CD4-positive, alpha-beta T cell treated with Interleukin-17A for 1 hour (primary cell): Measurements from ENCODE around the gene KRT4.

ENCODE experiments used
- DNase-seq: peaks from one replicate; pipeline ENCODE4 v3.0.0-alpha.2; 2020

The KRT4 gene

DNA sequence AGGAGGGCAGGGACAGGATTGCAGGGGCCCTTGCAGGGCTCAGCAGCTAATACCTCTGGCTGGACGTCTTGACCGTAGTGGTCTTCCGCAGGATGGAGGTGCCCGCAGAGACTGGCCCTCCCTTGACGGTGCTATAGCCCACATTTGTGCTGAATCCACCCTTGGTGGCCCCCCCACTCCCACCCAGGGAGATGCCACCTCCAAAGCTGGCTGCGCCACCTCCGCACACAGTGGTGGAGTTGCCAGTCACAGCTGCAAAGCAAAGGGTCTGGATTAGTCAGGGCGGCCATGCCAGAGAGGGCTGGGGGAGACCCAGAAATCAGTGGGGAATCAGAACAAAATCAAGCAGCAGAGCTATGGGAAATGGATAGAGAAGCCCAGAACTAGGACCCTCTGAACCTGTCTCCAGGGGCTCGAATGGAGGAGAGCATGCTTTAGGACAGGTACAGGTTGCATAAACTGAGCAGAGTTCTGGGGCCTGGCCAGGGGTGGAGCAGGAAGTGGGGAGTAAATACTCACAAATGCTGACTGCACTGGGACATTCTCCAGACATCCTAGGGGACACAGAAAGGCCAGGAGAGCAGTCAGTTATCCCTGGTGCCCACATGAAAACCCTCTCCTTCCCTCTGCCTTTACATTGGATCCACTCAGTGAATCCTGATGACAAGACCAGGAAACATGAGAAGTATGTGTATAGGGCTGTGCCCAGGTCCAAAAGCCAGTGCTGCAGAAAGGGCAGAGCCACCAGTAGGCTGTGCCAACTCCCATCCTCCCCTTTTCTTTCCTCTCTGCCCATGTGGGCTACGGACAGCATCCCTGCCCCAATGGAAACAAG is 8.1 kb upstream of the KRT4 start:
- no peak for DNase-seq

DNA sequence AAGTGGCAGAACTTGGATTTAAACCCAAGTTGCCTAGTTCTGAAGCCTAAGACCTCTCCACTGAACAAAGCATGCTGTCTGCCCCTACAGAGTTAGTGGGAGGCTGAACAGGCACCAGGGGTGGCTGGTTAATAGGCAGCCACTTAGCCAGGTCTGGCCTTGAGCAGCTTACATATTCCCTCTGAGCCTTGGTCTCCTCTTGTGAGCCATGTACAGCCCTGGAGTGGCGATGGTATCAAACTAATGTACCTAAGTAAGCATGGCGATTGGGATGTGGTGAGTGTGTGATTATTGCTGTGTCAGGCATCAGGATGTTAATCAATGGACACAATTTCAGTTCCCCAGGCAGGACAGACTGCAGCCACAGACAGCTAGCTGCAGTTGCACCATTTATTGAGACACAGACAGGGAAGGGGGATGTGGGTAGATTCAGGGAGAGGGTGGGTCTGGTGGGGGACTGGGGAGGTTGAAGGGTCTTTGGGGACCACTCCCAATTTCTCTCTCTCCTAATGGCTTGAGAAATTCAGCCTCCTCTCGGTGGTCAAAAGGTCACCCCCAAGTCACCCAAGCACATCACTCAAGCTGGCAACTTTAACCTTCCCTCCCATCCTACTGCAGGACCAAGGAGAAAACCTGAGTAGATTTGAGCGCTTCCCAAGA is 7.3 kb upstream of the KRT4 start:
- DNase-seq, result no peak

DNA sequence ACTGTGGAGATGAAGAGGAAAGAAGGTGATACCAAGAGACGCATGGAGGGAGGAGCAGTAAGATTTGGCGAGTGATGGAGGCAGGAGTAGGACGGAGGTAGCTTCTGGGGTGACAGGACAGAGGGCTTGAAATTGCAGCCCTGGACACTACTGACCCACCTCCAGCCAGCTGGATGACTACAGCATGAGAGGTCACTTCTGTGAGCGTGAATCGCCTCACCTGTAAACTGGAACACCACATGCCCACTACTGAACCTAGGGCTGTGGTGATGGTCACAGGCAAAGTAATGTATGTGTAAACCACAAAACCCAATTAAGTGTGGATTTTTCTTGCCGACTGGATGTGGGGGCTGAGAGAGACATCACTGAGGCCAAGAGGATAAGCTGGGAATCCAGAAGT is 6.6 kb upstream of the KRT4 start:
- DNase-seq, result no peak

DNA sequence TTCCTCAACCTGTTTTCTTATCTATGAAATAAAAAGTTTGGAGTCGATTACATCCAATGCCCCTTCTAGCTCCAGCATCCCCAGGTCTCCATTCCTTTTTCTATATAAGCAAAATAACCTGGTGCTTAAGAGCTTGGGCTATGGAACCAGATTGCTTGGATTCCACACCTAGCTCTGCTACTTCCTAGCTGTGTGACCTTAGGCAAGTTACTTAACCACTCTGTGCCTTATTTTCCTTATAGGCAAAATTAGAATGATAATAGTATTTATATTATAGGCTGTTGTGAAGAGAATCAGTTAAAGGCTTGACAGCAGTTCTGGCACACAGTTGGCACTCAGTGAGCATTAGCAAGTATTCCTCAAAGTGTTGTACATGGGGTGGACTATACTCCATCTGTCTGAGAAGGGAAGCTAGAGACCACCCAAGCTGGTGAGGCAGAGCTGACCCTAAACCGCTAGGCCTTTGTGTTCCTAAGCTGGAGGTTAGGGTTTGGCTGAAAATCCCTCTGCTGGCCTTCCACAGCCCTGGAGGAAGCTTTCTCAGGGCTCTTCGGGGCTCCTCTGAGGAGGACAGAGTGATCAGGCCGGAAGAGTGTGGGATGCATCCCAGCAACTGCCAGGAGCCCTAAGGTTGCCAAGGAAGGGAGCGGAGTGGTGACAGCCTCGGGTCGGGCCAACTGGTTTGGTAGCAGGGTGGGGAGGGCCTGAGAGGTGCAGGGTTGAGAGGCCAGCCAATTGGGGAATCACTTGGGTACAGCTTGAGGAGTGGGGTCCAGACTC is 6.0 kb upstream of the KRT4 start:
- DNase-seq, result no peak

DNA sequence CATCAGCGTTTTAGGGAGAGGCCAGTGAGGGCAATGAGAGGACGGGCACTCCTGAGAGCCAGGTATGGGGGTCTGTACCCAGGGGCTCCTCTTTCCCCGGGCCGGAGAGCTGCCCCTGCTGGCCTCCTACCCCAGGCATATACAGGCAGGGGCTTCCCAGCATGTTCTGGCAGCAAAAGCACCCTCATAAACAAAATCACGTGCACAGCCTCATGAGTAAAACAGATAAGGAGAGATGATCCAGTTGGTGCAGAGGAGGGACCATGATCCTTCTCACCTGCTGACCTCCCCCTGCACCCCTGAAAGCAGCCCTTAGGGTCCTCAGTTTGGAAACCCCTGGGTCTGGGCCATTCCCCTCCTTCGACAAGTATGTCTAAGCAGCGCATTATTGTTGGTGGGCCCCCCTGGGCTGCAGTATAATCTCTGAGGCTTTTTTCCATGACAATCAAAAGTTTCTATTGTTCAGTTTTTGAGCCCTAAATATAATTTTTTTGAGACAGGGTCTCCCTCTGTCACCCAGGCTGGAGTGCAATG is 5.0 kb upstream of the KRT4 start:
- DNase-seq, result no peak

DNA sequence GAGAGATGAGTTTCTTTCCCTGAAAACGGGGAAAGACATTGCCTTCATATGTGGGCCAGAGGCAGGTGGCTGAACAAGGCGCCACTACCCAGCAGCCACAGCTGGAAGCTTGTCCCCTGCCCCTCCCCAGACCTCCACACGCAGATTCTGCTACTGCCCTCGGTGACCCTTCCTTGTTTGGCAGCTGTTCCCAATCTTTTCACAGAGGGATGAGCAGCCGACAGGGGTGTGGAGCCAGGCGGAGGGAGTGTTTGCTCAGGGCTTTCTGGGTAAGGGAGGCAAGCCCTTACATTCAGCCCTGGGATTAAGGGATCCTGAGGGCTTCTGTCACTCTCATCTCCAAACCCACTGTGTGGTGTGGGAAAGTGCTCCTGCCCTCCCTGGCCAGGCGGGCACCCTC is 4.5 kb upstream of the KRT4 start:
- no peak for DNase-seq

DNA sequence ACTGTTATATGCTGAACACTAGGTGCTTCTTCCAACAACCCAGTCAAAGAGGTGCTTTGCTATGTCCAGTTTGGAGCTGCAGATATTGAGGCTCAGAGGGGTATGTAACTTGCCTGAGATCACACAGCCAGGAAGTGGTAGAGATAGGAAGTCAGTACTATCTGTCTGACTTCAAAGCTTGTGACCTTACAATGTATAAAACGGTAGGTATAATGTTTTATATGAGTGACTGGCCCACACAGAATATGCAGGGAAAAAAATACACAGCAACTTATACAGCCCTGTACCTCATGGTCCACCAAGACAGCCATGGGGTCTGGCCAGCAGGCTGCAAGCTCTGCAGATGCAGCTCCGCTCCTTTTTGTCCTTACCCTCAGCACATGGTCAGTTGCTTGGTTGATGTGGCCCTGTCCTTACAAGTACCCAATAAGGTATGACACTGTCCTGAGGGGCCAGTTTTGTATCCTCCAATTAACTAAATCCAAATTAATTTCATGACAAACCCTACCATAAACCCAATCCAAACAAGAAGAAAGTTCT is 3.9 kb upstream of the KRT4 start:
- DNase-seq, result no peak

DNA sequence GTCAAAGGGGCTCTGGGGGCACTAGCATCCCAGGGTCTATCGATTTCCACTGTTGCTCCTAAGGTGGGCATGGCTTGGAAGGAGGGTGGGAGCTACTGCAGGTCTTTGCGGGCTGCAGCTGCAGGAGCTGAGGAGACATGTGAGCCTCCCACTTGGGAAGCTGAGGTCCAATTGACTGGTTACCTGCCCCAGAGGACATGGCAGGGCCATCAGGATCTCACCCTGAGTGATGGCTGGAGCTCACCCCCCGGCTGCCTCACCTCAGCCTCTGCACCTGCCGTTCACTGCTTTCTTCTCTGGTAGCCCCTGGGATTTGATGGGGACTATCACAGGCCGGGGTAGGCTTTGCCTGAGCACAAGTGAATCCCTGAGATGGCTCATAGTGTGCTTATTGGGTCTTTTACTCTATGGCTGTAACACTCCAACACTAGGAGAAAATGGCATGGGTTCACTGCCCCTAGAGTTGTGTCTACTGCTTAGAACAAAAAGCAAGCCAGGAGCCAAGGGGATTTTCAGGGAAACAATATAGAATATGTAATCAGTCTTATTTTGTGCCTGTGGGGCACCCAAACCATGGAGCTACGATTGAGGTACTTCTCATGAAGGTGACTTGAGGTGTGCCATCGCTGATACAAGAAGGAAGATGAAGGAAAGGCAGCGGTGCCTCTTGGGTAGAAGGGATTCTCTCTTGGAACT is 3.2 kb upstream of the KRT4 start:
- no peak for DNase-seq

DNA sequence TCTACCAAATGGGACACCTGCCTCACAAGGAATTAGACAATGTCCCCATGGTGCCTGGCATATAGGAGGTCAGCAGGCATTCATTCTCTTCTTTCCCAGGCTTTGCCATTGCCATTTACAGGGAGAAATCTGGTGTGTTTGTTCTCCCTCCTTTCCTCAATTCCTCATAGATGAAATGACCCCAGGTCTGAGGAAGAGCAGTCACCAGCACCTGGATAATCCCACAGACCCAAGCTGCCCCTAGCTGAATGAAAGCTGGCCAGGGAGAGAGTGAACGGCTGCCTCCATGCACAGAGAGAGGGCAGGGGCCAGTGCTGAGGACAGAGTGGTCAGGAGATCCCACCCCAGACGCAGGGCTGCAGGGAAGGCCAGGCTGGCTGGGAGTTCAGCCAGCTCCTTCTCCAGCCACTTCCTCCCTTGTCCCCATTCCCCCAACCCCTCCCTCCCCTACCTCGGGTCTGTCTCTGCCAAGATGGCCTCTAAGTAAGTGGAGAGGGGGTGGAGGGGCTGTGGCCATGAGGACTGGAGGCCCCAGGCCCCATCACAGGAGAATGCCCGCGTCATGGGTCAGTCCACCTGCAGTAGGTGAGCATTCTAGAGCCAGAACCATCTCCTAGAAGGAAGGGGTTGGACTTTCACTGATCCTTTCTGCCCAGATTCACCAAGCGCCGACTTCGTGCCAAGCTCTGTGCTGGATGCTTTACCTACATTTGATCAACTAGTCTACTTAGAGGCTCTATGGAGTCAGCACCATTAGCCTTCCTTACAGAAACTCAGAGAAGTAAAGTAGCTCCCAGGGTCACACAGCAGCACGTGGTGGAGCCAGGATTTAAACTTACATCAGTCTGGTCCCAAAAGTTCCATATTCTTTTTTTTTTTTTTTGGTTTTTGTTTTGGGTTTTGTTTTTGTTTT is 2.0 kb upstream of the KRT4 start:
- DNase-seq, result no peak

DNA sequence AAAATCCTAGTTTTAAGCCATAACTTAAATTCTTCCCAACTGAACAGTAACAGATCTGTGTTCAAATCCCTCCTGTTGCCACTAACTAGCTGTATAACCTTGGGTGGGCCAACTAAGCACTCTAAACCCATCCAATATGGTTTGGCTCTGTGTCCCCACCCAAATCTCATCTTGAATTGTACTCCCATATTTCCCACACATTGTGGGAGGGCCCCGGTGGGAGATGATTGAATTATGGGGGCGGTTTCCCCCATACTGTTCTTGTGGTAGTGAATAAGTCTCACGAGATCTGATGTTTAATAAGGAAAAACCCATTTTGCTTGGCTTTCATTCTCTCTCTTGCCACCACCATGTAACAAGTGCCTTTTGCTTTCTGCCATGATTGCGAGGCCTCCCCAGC is 1.2 kb upstream of the KRT4 start:
- no peak for DNase-seq

DNA sequence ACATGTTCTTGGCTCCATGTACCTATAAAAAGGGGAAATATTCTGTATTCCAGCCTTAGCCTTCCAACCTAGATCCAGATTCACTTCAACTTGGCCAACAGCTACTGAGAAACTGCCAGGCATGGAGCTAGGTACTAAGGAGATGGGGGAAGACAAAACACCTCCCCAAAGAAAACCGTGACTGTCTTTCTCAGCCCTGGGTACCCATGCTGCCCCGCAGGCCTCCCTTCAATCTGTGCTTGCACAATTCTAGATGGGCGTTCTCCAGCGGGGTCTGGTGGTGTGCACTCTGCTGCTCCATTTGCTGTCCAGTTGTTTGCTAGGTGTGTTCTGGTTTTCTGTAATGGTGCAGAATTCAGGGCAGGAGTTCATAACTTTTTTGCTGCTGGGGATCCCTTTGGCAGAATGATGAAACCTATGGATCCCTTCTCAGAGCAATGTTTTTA is 817 bp upstream of the KRT4 start:
- DNase-seq, result no peak

DNA sequence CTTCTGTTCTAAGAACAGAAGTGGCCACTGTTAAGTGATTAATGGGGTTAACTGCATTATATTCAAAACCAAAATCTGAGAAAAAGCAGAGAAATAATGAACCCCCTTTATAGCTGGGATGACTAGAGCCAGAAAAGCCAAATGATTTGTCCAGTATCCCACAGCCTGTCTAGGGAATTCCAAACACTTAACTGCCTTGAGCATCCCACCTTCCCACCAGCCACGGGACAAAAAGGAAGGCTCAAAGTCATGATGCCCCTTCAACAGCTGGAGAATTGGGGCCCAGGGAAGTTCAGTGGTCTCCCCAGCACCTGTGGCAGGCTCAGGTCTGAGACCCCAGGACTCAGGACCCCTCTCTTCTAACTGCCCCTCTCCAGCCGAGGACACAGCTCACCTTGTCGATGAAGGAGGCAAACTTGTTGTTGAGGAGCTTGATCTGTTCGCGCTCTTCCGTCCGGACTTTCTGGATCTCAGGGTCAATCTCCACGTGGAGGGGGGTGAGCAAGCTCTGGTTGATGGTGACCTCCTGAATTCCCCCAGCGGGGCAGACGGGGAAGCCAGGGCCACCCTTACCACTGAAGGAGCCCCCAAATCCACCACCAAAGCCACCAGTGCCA is 605 bp downstream of the KRT4 start:
- DNase-seq, result no peak

DNA sequence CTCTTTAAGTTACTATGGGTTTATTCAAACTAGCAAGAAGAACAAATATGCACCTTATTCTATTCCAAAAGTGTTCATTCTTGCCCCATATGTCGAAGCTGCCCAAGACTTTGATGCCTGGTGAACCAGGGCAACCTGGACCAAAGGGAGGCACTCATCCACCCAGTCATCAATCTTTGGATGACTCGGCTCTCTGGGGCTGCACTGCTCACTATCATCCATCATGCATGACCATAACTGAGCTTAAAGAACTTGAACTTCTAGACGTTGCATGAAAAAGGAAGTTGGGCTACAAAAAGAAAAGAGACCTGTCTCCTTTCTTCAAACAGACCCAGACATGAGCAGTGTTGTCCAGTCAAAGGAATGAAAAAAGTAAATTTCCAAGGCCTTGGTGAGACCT is 1.2 kb downstream of the KRT4 start:
- no peak for DNase-seq

DNA sequence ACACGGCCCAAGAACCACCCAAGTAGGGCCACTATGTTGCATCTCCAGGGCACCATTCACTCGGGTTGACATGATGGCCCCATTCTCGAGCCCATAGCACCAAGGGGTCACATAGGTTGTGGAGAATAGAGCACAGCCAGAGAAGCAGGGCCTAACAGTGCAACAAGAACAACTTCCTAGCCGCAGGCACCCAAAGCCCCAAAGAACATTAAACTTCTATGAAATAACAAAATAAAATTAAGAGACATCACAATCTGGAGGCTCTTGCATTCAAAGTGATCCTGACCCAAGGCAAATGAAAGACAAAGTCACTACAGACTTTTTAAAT is 1.9 kb downstream of the KRT4 start:
- no peak for DNase-seq

DNA sequence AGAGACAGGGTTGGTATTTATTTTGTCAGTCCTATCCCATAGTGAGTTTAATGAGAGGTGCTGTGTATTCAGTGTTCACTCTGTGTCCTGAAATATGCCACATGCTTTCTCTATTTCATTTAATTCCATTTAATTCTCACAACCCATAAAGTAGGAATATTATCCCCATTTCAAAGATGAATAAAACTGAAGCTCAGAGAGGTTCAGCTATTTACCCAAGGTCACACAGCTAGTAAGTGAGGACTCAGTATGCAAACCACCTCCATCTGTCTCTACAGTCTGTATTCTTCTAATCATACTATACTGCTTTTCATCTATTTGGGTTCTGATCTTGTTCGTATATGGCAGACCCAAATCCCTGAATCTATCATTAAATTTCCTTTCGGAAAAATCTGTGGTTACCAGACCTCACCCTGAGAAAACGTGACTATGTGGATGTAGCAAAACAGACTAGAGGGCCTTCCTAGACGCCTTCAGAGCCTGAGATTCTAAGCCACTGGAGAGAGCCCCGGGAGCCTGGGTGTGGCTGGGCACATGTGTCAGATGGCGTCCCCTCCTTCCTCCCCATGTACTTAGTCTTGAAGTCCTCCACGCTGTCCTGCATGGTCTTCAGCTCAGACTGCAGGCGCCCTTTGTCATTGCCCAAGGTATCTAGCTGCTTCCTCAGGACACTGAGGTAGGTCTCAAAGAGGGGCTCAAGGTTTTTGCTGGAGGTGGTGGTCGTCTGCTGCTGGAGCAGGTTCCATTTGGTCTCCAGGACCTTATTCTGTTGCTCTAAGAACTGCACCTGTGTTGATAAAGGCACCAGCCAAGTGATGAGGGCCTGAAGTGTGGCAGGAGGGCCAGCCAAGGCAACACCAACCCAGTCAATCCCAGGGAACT is 2.5 kb downstream of the KRT4 start:
- no peak for DNase-seq

DNA sequence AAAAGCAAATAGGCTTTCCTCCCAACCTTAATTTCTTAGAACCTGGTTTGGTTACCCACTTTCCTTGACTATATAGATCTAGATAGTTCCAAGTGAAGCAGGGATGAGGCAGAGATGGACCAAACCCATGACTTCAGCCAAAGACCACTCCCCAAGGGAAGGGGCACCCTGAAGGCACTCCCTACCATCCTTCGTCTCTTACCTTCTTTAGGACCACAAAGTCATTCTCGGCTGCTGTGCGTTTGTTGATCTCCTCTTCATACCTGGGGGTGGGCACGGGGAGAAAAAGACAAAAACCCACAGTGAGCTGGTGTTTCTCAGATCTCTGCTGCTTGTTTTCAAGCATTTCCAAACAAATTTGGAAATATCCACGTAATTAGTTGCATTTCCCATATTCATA is 3.4 kb downstream of the KRT4 start:
- DNase-seq, result no peak

DNA sequence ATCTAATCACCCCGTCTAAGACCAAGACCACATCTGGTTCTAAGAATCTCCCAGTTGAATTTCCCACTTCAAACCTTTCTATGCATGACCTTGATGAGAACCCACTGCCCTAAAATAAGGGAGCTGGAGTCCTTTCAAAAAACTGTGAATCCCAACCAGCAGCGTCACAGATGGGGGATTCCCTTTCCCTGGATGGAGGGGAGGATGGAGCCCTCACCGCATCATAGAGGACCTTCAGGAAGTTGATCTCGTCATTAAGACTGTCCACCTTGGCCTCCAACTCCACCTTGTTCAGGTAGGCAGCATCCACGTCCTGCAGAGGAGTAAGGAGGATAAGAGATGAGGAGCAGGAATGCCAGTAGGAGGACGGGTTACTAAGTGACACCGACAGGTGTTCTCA is 4.8 kb downstream of the KRT4 start:
- no peak for DNase-seq

DNA sequence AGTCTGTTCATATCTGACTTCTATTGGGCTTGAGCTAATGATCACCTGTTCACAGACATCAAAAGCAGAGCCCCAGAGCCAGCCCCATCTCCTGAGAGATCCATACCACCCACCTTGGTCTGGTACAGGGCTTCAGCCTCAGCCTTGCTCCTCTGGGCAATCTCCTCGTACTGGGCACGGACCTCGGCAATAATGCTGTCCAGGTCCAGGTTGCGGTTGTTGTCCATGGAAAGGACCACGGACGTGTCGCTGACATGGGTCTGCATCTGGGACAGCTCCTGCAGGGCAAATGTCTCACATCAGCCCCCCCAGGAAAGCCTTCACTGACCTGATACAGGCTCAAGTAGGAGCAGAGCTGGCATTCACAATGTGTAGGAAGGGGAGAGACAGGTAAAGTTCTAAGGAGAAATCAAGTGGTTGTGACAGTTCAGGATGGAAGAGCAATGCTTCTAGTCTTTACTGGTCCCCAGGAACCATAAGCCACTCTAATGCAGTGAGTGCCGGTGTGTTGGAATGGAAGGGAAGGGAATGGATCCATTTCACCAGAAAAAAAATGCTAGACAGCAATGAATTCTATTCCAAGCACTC is 5.2 kb downstream of the KRT4 start:
- no peak for DNase-seq

DNA sequence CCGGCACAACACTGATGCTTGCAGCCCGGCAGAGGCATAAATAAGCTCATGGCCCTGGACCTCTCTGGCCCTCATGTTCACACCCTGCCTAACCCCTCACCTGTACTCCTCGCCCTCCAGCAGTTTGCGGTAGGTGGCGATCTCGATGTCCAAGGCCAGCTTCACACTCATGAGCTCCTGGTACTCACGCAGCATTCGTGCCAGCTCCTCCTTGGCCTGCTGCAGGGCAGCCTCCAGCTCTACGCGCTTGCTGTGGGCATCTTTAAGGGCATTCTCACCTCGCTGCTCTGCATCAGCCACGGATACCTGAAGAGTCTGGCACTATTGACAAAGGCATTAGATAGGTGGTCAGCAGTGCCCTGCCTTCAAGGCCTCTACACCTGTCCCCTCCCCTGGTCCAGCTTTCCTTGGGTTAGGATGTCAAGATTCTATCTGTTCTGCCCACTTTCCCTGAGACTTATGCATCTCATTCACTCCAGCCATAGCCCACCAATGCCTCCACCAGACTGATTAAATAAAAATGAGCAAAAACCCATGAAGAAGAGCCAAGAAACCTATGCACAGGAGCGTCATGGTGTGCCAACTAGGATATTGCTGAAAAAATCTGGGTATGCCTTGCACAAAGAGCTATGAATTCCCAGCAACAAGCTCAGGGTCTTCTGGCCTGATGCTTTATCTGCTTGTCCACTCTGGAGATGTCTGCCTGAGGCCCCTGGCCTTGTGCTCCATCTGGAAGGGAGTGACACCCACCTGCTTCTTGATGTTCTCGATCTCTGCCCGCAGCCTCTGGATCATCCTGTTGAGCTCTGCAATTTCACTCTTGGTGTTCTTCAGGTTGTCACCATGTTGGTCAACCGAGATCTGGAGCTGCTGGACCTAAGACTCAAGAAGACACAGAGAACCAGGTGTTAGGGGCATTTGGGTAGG is 6.1 kb downstream of the KRT4 start:
- DNase-seq, result no peak
